Keratinocyte (primary cell): ENCODE data around the gene LAIR2. TPM values are rescaled to one million over a fixed set of nuclear protein-coding genes. Genes with fewer than 3 reads are reported as not detected.

Source experiments
- DNase-seq: peaks from one replicate; pipeline ENCODE4 v3.0.0-alpha.2; 2011; ENCODE audit warnings: low read depth, missing footprints, low spot score
- FAIRE-seq: peaks from 2 replicates; lab custom pipeline; 2011; peaks lifted over from hg19 to GRCh38; lab: Jason Lieb, UNC
- H2AFZ ChIP-seq: 2 replicates; pipeline ENCODE4 v1.6.0; 2012; ENCODE audit warnings: low read length, control low read depth, inconsistent platforms; ENCODE audit not compliant: control insufficient read depth
- H3K27ac ChIP-seq: 2 replicates; pipeline ENCODE4 v1.5.1; 2011; ENCODE audit warnings: low read length; ENCODE audit not compliant: control insufficient read depth, insufficient read depth
- H3K27me3 ChIP-seq: 3 replicates; pipeline ENCODE4 v1.6.0; 2011; ENCODE audit warnings: low read length; ENCODE audit not compliant: control insufficient read depth, insufficient read depth; ENCODE audit errors: extremely low read depth
- H3K36me3 ChIP-seq, 2 experiments: 2 replicates in 1 of 2; 3 replicates in 1 of 2; pipeline ENCODE4 v1.5.1; 2011; ENCODE audit warnings: low read length in 2 of 2, mild to moderate bottlenecking in 1 of 2; ENCODE audit not compliant: control insufficient read depth in 2 of 2, insufficient read depth in 2 of 2; ENCODE audit errors: extremely low read depth in 1 of 2
- H3K4me1 ChIP-seq: 3 replicates; pipeline ENCODE4 v1.5.1; 2011; ENCODE audit warnings: low read length; ENCODE audit not compliant: control insufficient read depth, insufficient read depth; ENCODE audit errors: extremely low read depth
- H3K4me2 ChIP-seq: 3 replicates; pipeline ENCODE4 v1.6.0; 2011; ENCODE audit warnings: low read depth, low read length; ENCODE audit not compliant: control insufficient read depth, insufficient read depth; ENCODE audit errors: extremely low read depth
- H3K4me3 ChIP-seq, 3 experiments: fragments of 200-600 bp in 1 of 3; sonication (generic) in 1 of 3; 2 replicates in 2 of 3; 3 replicates in 1 of 3; pipeline ENCODE4 v1.5.1; 2011 to 2016; ENCODE audit warnings: low read length in 3 of 3, mild to moderate bottlenecking in 3 of 3, control low read depth in 2 of 3, inconsistent platforms in 1 of 3, low read depth in 1 of 3, mixed read lengths in 1 of 3, mixed run types in 1 of 3, moderate library complexity in 1 of 3; ENCODE audit not compliant: control insufficient read depth in 2 of 3, insufficient read depth in 2 of 3; ENCODE audit errors: extremely low read depth in 1 of 3
- H3K79me2 ChIP-seq: 2 replicates; pipeline ENCODE4 v1.6.0; 2012; ENCODE audit warnings: low read length; ENCODE audit not compliant: control insufficient read depth, insufficient read depth
- H3K9ac ChIP-seq: 3 replicates; pipeline ENCODE4 v1.6.0; 2011; ENCODE audit warnings: low read length; ENCODE audit not compliant: control insufficient read depth, insufficient read depth; ENCODE audit errors: extremely low read depth
- H3K9me1 ChIP-seq: 3 replicates; pipeline ENCODE4 v1.6.0; 2011; ENCODE audit warnings: low read length; ENCODE audit not compliant: control insufficient read depth, insufficient read depth; ENCODE audit errors: extremely low read depth
- H3K9me3 ChIP-seq: 2 replicates; pipeline ENCODE4 v1.5.1; 2012; ENCODE audit warnings: low read depth, low read length; ENCODE audit not compliant: control insufficient read depth
- H4K20me1 ChIP-seq: 3 replicates; pipeline ENCODE4 v1.6.0; 2011; ENCODE audit warnings: low read length; ENCODE audit not compliant: control insufficient read depth, insufficient read depth; ENCODE audit errors: extremely low read depth
- EZH2 ChIP-seq: IDR thresholded peaks from one replicate; pipeline ENCODE4 v1.6.1; 2012; ENCODE audit warnings: inconsistent platforms, mild to moderate bottlenecking, low read length, moderate library complexity
- dilution Hi-C: fragments of 300-500 bp; cut with MboI; formaldehyde crosslinking; loops from one replicate; pipeline ENCODE4 v1.7.0; 2020; ENCODE audit warnings: low sequenced_read_pairs; ENCODE audit not compliant: extremely low pct_ligation_motif_present
- polyA plus RNA-seq, 5 experiments: library from polyadenylated mRNA; depleted of rRNA in 3 of 5; stranded (reverse) in 3 of 5; stranded (forward) in 1 of 5; unstranded in 1 of 5; fragments of >200 nt; gene quantifications; 1 replicate in 1 of 5; 2 replicates in 3 of 5; 3 replicates in 1 of 5; pipeline versions ENCODE4 v1.2.1 to v1.2.3, GENCODE V29; 2011 to 2012; ENCODE audit warnings: missing spikeins in 2 of 5, low read depth in 1 of 5, low replicate concordance in 1 of 5
- TF ChIP-seq, protein P1 (sequence below), 3 experiments: IDR thresholded peaks in 1 of 3; conservative IDR thresholded peaks in 1 of 3; optimal IDR thresholded peaks in 1 of 3; 2 replicates in 2 of 3; 3 replicates in 1 of 3; pipeline versions ENCODE3 to v1.5.1; 2011; ENCODE audit warnings: low read length in 3 of 3, mild to moderate bottlenecking in 3 of 3, moderate library complexity in 2 of 3, control low read depth in 1 of 3, inconsistent platforms in 1 of 3; ENCODE audit not compliant: insufficient read depth in 2 of 3; ENCODE audit errors: extremely low read depth in 1 of 3

Gene LAIR2
- polyA plus RNA-seq, 1 donor (not counting 4 experiments of a cell fraction or from before 2014, with no cell fraction given) = not detected

- Histone ChIP-seq H4K20me1 (no peaks in the 10 kb centered on the region), H3K4me1 (no peaks in the 10 kb centered on the region), H3K79me2 (no peaks in the 10 kb centered on the region), H3K9ac (no peak overlapping the region), H3K9me3 (peaks cover 9% of the 10 kb centered on the region), H3K4me3 (no peak overlapping the region), H2AFZ (no peak overlapping the region), H3K36me3 (no peaks in the 10 kb centered on the region), H3K27ac (no peak overlapping the region), H3K4me2 (no peak overlapping the region), H3K9me1 (no peaks in the 10 kb centered on the region), H3K27me3 (no peaks in the 10 kb centered on the region)
- no peak for TF ChIP-seq EZH2
- FAIRE-seq (no peak), DNase-seq (no peak)
- dilution Hi-C loops = no loop called here
Observed at GRCh38 chr19:54530866-54531265, 28.2 kb downstream of the LAIR2 start.

DNA sequence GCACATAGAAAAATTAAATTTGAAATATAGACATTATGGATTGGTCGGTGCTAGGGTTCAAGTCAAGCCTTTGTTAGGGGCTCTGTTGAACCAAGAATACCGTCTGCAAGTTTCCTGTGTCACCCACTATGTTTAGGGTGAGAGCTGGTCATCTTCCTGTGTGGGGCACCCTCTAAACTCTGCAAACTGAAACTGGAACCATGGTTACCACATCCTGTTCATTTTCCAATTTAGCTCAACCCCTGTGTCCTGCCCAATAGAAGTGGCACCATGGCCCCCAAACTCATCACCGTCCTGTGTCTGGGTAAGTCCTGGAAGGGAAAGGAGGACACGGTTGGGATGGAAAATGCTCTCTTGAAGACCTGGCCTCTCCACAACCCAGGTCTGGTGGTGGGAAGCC, 29.9 kb downstream of the LAIR2 start:
- TF ChIP-seq, protein P1, sequence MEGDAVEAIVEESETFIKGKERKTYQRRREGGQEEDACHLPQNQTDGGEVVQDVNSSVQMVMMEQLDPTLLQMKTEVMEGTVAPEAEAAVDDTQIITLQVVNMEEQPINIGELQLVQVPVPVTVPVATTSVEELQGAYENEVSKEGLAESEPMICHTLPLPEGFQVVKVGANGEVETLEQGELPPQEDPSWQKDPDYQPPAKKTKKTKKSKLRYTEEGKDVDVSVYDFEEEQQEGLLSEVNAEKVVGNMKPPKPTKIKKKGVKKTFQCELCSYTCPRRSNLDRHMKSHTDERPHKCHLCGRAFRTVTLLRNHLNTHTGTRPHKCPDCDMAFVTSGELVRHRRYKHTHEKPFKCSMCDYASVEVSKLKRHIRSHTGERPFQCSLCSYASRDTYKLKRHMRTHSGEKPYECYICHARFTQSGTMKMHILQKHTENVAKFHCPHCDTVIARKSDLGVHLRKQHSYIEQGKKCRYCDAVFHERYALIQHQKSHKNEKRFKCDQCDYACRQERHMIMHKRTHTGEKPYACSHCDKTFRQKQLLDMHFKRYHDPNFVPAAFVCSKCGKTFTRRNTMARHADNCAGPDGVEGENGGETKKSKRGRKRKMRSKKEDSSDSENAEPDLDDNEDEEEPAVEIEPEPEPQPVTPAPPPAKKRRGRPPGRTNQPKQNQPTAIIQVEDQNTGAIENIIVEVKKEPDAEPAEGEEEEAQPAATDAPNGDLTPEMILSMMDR (optimal IDR thresholded peaks at IDR 0.05 in 1 of 3, IDR thresholded peaks at IDR 0.05 in 1 of 3, conservative IDR thresholded peaks at IDR 0.05 in 1 of 3; ENCODE audit: extremely low read depth in 1 of 3, insufficient read depth in 2 of 3, low read length in 3 of 3) = no peak
- no peak for TF ChIP-seq EZH2
- dilution Hi-C loops = no loop called here
- H3K9me3 ChIP-seq = peaks cover 12% of the 10 kb centered on the region
- H3K9me1 ChIP-seq = no peaks in the 10 kb centered on the region
- no peaks in the 10 kb centered on the region for H3K4me1 ChIP-seq
- H3K79me2 ChIP-seq = no peaks in the 10 kb centered on the region
- H2AFZ ChIP-seq = no peak overlapping the region
- H3K36me3 ChIP-seq = no peaks in the 10 kb centered on the region
- H4K20me1 ChIP-seq = no peaks in the 10 kb centered on the region
- DNase-seq (no peak), FAIRE-seq (no peak)
- H3K27me3 ChIP-seq = no peaks in the 10 kb centered on the region
- H3K4me2 ChIP-seq = no peak overlapping the region
- H3K4me3 ChIP-seq = no peak overlapping the region
- no peak overlapping the region for H3K9ac ChIP-seq
- H3K27ac ChIP-seq = no peak overlapping the region

GRCh38 chr19:54533476-54533875, 30.8 kb downstream of the LAIR2 start:
- Histone ChIP-seq H3K9ac (no peak overlapping the region), H3K9me1 (no peaks in the 10 kb centered on the region), H3K9me3 (peaks cover 15% of the 10 kb centered on the region), H4K20me1 (no peaks in the 10 kb centered on the region), H3K4me3 (no peak overlapping the region), H3K4me2 (no peak overlapping the region), H3K79me2 (no peaks in the 10 kb centered on the region), H2AFZ (no peak overlapping the region), H3K4me1 (no peaks in the 10 kb centered on the region), H3K27ac (no peak overlapping the region), H3K27me3 (no peaks in the 10 kb centered on the region), H3K36me3 (no peaks in the 10 kb centered on the region)
- FAIRE-seq = no peak
- no peak for TF ChIP-seq EZH2
- TF ChIP-seq, protein P1 (optimal IDR thresholded peaks at IDR 0.05 in 1 of 3, IDR thresholded peaks at IDR 0.05 in 1 of 3, conservative IDR thresholded peaks at IDR 0.05 in 1 of 3; ENCODE audit: extremely low read depth in 1 of 3, insufficient read depth in 2 of 3, low read length in 3 of 3) = no peak
- dilution Hi-C loops = no loop called here
- DNase-seq = no peak
